ENCODE data around the gene DHX9. TPM values are rescaled to one million over a fixed set of nuclear protein-coding genes. Genes with fewer than 3 reads are reported as not detected.

The DHX9 gene
- total and polyA plus RNA-seq, 9 of the 15 experiments (the other 6 are each of a cell fraction or from before 2014, with no cell fraction given) = 100 to 409 (median 294) TPM

- peak in 1 of 3 experiments; percentile 76; a peak in 2 of 6 replicates for TF ChIP-seq ZBTB11 (CRISPR knock-in tag; IDR thresholded peaks at IDR 0.05)
- peak; percentile 62 for TF ChIP-seq SMARCB1 (IDR thresholded peaks at IDR 0.05; ENCODE audit: insufficient read length, low read depth)
- no peak for TF ChIP-seq GABPB2 (CRISPR knock-in tag; conservative IDR thresholded peaks at IDR 0.05)
- TF ChIP-seq MAFK (IDR thresholded peaks at IDR 0.05; ENCODE audit: low read length) = peak; percentile 94
- peak; percentile 90; the same call in 1 of the 2 replicates for TF ChIP-seq ZNF644 (tag; IDR thresholded peaks at IDR 0.05; ENCODE audit: low read depth)
- TF ChIP-seq POLR3G (IDR thresholded peaks at IDR 0.05; ENCODE audit: extremely low read depth, insufficient read length, insufficient replicate concordance) = no peak
- no peak for TF ChIP-seq RBM22 (IDR thresholded peaks at IDR 0.05; ENCODE audit: low read depth, low read length, poor library complexity, severe bottlenecking)
- TF ChIP-seq ILK (tag; IDR thresholded peaks at IDR 0.05; ENCODE audit: borderline replicate concordance, low read depth) = no peak
- peak; percentile 70 for TF ChIP-seq NEUROD1 (IDR thresholded peaks at IDR 0.05; ENCODE audit: borderline replicate concordance, low read depth, low read length, partially characterized antibody)
- no peak; a peak in 1 of 4 replicates for TF ChIP-seq FOXK2 (conservative IDR thresholded peaks at IDR 0.05 in 1 of 2, IDR thresholded peaks at IDR 0.05 in 1 of 2; ENCODE audit: low read depth in 2 of 2)
- TF ChIP-seq ARID1B (IDR thresholded peaks at IDR 0.05) = peak; percentile 99
- TF ChIP-seq CREB3L1 (IDR thresholded peaks at IDR 0.05; ENCODE audit: borderline replicate concordance, low read depth) = no peak
- TF ChIP-seq KLF16 (IDR thresholded peaks at IDR 0.05) = peak; percentile 98
- peak; percentile 27 to 30; a peak in 2 of 4 replicates for TF ChIP-seq RAD21 (CRISPR knock-in tag; conservative IDR thresholded peaks at IDR 0.05 in 1 of 2, IDR thresholded peaks at IDR 0.05 in 1 of 2)
- no peak for TF ChIP-seq SMARCA5 (IDR thresholded peaks at IDR 0.05)
- peak; percentile 44 for TF ChIP-seq PRDM10 (IDR thresholded peaks at IDR 0.05; ENCODE audit: partially characterized antibody)
- peak; percentile 94 for TF ChIP-seq STAT5A (IDR thresholded peaks at IDR 0.05; ENCODE audit: borderline replicate concordance, low read length)
Measured at GRCh38 chr1:182791281-182792179, 47.6 kb upstream of the DHX9 start (continued).

All from K562 (cell line).